GM13977 (cell line): ENCODE measurements around the gene SORD.
"Not testable (repeated sequence)": the region's sequence is repeated elsewhere in the genome, so short reads cannot be mapped to it uniquely, and the experiment has no call there.

Experiments used
- DNase-seq: peaks from one replicate; pipeline ENCODE4 v3.0.0; 2012; ENCODE audit warnings: low spot score
- CTCF ChIP-seq: IDR thresholded peaks from 2 replicates; pipeline ENCODE4 v1.5.1; 2012; ENCODE audit warnings: mild to moderate bottlenecking, control low read depth; ENCODE audit not compliant: insufficient read depth; ENCODE audit errors: extremely low read depth, missing control alignments
- in situ Hi-C: fragments of 300-500 bp; cut with MboI; formaldehyde crosslinking; loops from one replicate; pipeline ENCODE4 v1.12.0; 2022; ENCODE audit warnings: low sequenced_read_pairs, low pct_unique_long_range_greater_than_20kb, mixed read lengths, inconsistent platforms; ENCODE audit not compliant: unreplicated experiment

SORD gene

GRCh38 chr15:45009046-45009445 lies 13.9 kb upstream of the SORD start:
- in situ Hi-C loops = no loop called here
- DNase-seq = no peak
- TF ChIP-seq CTCF = no peak

GRCh38 chr15:45015114-45015513 lies 7.9 kb upstream of the SORD start:
- DNase-seq, in situ Hi-C loops: not testable (repeated sequence)

GRCh38 chr15:45020222-45020900 lies 2.6 kb upstream of the SORD start:
- in situ Hi-C loops, DNase-seq: not testable (repeated sequence)

GRCh38 chr15:45020901-45021259 lies 2.1 kb upstream of the SORD start:
- DNase-seq, in situ Hi-C loops: not testable (repeated sequence)

- no peak for TF ChIP-seq CTCF
- no peak for DNase-seq
- in situ Hi-C loops = no loop called here
These were observed 1.6 kb upstream of the SORD start for GRCh38 chr15:45021348-45021747.

GRCh38 chr15:45023659-45024225 lies 747 bp downstream of the SORD start:
- no peak for TF ChIP-seq CTCF
- no peak for DNase-seq
- in situ Hi-C loops = no loop called here

- in situ Hi-C loops = loop anchor here (25.0 kb wide), 1 partner anchor 162 kb away; no protein-coding TSS in a partner anchor
- not testable (repeated sequence) for DNase-seq
These were observed 1.7 kb downstream of the SORD start for GRCh38 chr15:45024649-45025048.

GRCh38 chr15:45025627-45026026 lies 2.6 kb downstream of the SORD start:
- in situ Hi-C loops = loop anchor here (25.0 kb wide), 1 partner anchor 163 kb away; no protein-coding TSS in a partner anchor
- DNase-seq = not testable (repeated sequence)

GRCh38 chr15:45026651-45027190 lies 3.7 kb downstream of the SORD start:
- in situ Hi-C loops = loop anchor here (25.0 kb wide), 1 partner anchor 164 kb away; no protein-coding TSS in a partner anchor
- no peak for DNase-seq
- no peak for TF ChIP-seq CTCF
